Mononuclear cell (primary cell): ENCODE measurements around the gene IFNL4. TPM values are rescaled to one million over a fixed set of nuclear protein-coding genes. Genes with fewer than 3 reads are reported as not detected.
"Not testable (repeated sequence)": the region's sequence is repeated elsewhere in the genome, so short reads cannot be mapped to it uniquely, and the experiment has no call there.

Experiments
- H3K27me3 ChIP-seq: 2 replicates; pipeline ENCODE4 v1.6.0; 2011; ENCODE audit warnings: low read length, control low read depth; ENCODE audit not compliant: insufficient read depth
- H3K4me1 ChIP-seq: 2 replicates; pipeline ENCODE4 v1.5.1; 2011; ENCODE audit warnings: mild to moderate bottlenecking, low read length, control low read depth; ENCODE audit not compliant: insufficient read depth
- H3K4me3 ChIP-seq: 2 replicates; pipeline ENCODE4 v1.5.1; 2011; ENCODE audit warnings: mild to moderate bottlenecking, low read length, moderate library complexity
- H3K9me3 ChIP-seq: 2 replicates; pipeline ENCODE4 v1.5.1; 2011; ENCODE audit warnings: low read depth, mild to moderate bottlenecking, control low read depth, low read length
- total RNA-seq: library from RNA; depleted of rRNA; stranded (reverse); fragments of >200 nt; gene quantifications from one replicate; pipeline ENCODE4 v1.2.3, GENCODE V29; 2012

IFNL4 gene
- total RNA-seq = 0.10 TPM

- no peaks in the 10 kb centered on the region for H3K9me3 ChIP-seq
- peaks cover 9% of the 10 kb centered on the region for H3K27me3 ChIP-seq
- H3K4me3 ChIP-seq = no peak within 1 kb of the TSS
- H3K4me1 ChIP-seq = no peaks in the 10 kb centered on the region
These were observed at the start of gene IFNL4 for GRCh38 chr19:39248806-39249205. Gene IFNL4 (minus strand): TSS chr19:39248856.

GRCh38 chr19:39297931-39298634 lies 49.4 kb upstream of the IFNL4 start:
- Histone ChIP-seq H3K27me3 (no peaks in the 10 kb centered on the region), H3K4me3 (no peak overlapping the region), H3K4me1 (peaks cover 7% of the 10 kb centered on the region)

GRCh38 chr19:39296906-39297305 lies 48.2 kb upstream of the IFNL4 start:
- Histone ChIP-seq H3K27me3 (no peaks in the 10 kb centered on the region), H3K4me1 (peaks cover 7% of the 10 kb centered on the region), H3K4me3 (no peak overlapping the region), H3K9me3 (no peaks in the 10 kb centered on the region)

More at GRCh38 chr19:39297931-39298634, 49.4 kb upstream of the IFNL4 start:
- no peaks in the 10 kb centered on the region for H3K9me3 ChIP-seq

DNA sequence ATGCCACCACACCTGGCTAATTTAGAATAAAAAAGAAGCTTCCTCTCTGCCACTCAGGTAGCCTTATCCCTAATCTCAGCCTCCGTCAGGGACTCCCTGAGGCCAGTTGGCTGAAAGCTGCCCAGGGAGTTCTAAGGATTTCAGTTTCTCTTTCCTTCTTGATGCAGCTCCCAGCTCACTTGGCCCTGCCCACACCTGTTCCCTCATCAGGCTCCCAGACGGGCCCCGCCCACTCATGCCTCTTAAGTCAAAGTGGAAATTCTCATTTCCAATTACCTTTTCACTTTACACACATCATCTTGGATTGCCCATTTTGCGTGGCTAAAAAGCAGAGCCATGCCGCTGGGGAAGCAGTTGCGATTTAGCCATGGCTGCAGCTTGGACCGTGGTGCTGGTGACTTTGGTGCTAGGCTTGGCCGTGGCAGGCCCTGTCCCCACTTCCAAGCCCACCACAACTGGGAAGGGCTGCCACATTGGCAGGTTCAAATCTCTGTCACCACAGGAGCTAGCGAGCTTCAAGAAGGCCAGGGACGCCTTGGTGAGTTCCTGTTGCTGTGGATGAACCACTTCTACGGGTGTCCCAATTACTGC lies 47.5 kb upstream of the IFNL4 start, which contains the start of gene IFNL1:
Gene IFNL1, plus strand, starts transcription at position 353 of the 591 bp plus-strand sequence. Its CDS starts 15 bp downstream, at position 368.
- peaks cover 7% of the 10 kb centered on the region for H3K4me1 ChIP-seq
- no peak within 1 kb of the TSS for H3K4me3 ChIP-seq
- no peaks in the 10 kb centered on the region for H3K27me3 ChIP-seq
- H3K9me3 ChIP-seq = no peaks in the 10 kb centered on the region

- Histone ChIP-seq H3K4me3 (no peak overlapping the region), H3K27me3 (no peaks in the 10 kb centered on the region), H3K4me1 (peaks cover 7% of the 10 kb centered on the region), H3K9me3 (no peaks in the 10 kb centered on the region)
These were observed 44.7 kb upstream of the IFNL4 start for GRCh38 chr19:39293394-39293793.

- no peaks in the 10 kb centered on the region for H3K27me3 ChIP-seq
- H3K9me3 ChIP-seq = no peaks in the 10 kb centered on the region
- H3K4me3 ChIP-seq = no peak overlapping the region
- no peaks in the 10 kb centered on the region for H3K4me1 ChIP-seq
These were observed 35.4 kb upstream of the IFNL4 start for GRCh38 chr19:39284032-39284431.

DNA sequence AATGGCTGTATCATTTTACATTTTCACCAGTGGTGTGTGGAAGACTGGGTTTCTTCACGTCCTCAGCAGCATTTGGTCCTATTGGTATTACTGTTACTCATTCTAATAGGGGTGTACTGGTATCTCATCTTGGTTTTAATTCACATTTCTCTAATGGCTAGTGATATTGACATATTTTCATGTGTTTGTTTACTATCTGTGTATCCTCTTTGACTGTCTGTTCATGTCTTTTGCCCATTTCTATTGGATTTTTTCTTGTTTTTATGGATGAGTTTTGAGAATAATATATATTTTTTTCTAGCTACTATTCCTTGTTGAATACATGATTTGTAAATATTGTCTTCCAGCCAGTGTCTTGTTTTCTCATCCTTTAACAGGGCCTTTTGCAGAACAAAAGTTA lies 33.4 kb upstream of the IFNL4 start:
- Histone ChIP-seq H3K9me3 (no peaks in the 10 kb centered on the region), H3K4me1 (no peaks in the 10 kb centered on the region), H3K4me3 (no peak overlapping the region), H3K27me3 (no peaks in the 10 kb centered on the region)

DNA sequence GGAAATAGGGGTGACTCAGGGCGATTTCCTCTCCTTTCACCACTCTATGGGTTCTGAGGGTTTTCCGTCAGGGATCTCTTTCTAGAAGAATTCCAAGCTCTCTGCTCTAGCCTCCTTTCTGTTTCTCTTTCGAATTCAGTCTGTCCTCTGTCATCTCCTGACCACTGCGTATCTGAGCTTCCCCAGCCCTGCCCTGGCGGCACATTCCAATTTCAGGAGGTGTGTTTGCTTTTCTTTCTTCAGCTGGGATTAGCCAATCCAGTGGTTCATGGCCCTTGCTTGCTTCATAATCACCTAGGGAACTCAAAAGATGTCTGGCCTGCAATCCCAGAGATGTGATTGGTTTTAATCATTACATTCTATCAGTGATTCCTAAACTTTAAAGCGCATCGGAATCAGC lies 28.9 kb upstream of the IFNL4 start:
- no peaks in the 10 kb centered on the region for H3K4me1 ChIP-seq
- no peaks in the 10 kb centered on the region for H3K27me3 ChIP-seq
- no peak overlapping the region for H3K4me3 ChIP-seq
- H3K9me3 ChIP-seq = no peaks in the 10 kb centered on the region

DNA sequence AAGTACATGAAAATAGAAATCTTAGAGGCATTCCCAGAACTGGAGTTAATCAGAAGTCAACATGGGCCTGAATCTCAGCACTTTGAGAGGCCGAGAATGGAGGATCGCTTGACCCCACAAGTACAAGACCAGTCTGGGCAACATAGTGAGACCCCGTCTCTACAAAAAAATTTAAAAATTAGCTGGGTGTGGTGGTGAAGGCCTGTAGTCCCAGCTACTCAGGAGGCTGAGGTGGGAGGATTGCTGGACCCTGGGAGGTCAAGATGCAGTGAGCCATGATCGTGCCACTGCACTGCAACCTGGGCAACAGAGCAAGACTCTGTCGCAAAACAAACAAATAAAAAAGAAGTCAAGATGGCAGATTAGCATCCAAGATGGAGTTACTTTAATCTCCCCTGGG lies 28.1 kb upstream of the IFNL4 start:
- Histone ChIP-seq H3K4me1 (no peaks in the 10 kb centered on the region), H3K9me3 (no peaks in the 10 kb centered on the region), H3K4me3 (no peak overlapping the region), H3K27me3 (no peaks in the 10 kb centered on the region)

DNA sequence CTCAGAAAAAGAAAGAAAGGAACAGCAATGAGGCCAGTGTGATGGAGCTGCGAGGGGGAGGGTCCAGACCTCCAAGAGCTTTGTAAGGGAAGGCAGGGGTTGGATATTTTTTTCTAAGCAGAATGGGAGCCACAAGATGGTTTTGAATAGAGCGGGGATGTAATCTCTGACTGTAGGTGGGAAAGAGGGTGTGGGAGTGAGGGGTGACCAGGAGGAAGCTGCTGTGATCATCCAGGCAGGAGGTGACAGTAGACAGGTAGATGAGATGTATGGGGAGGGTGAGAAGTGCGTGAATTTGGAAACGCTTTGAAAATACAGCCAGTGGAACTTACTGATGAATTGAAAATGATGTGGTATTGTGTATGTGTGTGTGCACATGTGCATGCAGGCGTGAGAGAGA lies 26.9 kb upstream of the IFNL4 start:
- Histone ChIP-seq H3K27me3 (no peaks in the 10 kb centered on the region), H3K9me3 (no peaks in the 10 kb centered on the region), H3K4me3 (no peak overlapping the region), H3K4me1 (no peaks in the 10 kb centered on the region)

DNA sequence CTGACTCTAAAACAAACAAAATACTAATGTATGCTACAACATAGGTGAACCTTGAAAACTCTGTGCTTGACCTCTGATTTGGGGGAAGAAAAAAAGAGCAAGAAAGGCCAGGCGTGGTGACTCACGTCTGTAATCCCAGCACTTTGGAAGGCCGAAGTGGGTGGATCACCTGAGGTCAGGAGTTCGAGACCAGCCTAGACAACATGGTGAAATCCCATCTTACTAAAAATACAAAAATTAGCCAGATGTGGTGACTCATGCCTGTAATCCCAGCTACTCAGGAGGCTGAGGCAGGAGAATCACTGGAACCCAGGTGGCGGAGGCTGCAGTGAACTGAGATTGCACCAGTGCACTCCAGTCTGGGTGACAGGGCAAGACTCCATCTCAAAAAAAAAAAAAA lies 25.2 kb upstream of the IFNL4 start:
- not testable (repeated sequence) for H3K27me3 ChIP-seq, H3K9me3 ChIP-seq, H3K4me1 ChIP-seq, H3K4me3 ChIP-seq

- H3K4me1 ChIP-seq = no peaks in the 10 kb centered on the region
- no peaks in the 10 kb centered on the region for H3K9me3 ChIP-seq
- H3K4me3 ChIP-seq = no peak overlapping the region
- H3K27me3 ChIP-seq = peaks cover 2% of the 10 kb centered on the region
These were observed 21.6 kb upstream of the IFNL4 start for GRCh38 chr19:39270036-39270871.

GRCh38 chr19:39269369-39269768 lies 20.7 kb upstream of the IFNL4 start:
- H3K4me3 ChIP-seq, H3K4me1 ChIP-seq, H3K9me3 ChIP-seq: not testable (repeated sequence)
- peaks cover 11% of the 10 kb centered on the region for H3K27me3 ChIP-seq

DNA sequence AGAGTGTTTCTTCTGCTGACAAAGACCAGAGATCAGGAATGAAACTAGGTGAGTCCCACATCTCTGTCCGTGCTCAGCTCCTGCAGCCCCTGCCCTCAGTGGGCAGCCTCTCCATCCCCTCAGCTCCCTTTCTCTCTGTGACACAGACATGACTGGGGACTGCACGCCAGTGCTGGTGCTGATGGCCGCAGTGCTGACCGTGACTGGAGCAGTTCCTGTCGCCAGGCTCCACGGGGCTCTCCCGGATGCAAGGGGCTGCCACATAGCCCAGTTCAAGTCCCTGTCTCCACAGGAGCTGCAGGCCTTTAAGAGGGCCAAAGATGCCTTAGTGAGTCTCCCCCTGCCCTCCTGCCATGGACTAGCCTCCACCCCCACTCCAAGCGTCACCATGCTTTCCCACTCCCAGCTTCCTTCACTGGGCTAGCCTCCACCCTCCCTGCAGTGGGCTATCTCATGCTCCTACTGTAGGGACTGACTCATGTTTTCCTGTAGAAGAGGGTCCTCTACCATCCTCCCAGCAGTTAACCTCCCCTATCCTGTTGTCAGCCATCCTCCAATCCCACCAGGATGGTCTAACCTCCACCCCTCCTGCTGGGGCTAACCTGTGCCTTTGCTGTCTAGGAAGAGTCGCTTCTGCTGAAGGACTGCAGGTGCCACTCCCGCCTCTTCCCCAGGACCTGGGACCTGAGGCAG lies 20.0 kb upstream of the IFNL4 start:
- H3K9me3 ChIP-seq, H3K4me3 ChIP-seq, H3K4me1 ChIP-seq: not testable (repeated sequence)
- H3K27me3 ChIP-seq = peaks cover 16% of the 10 kb centered on the region

- H3K27me3 ChIP-seq = peaks cover 22% of the 10 kb centered on the region
- H3K4me3 ChIP-seq, H3K4me1 ChIP-seq, H3K9me3 ChIP-seq: not testable (repeated sequence)
These were observed 19.4 kb upstream of the IFNL4 start, which contains the start of gene IFNL2 for GRCh38 chr19:39268085-39268484. Gene IFNL2 (plus strand): TSS chr19:39268396. CDS start chr19:39268569, 173 bp downstream.
